Neural cell (in vitro differentiated cells): ENCODE data around the gene RFC4.

Experiments
- EP300 ChIP-seq: fragments of 450-650 bp; conservative IDR thresholded peaks from 2 replicates; pipeline ENCODE4 v1.6.1; 2014; ENCODE audit warnings: antibody characterized with exemption, mild to moderate bottlenecking, moderate library complexity; ENCODE audit not compliant: poor library complexity, severe bottlenecking
- EZH2 ChIP-seq: fragments of 200-600, 300-800 bp; shearing (Covaris generic), sonication (generic); IDR thresholded peaks from 2 replicates; pipeline ENCODE4 v1.6.1; 2014; ENCODE audit warnings: antibody characterized with exemption, low read length, borderline replicate concordance, mild to moderate bottlenecking; ENCODE audit not compliant: insufficient read depth, poor library complexity, severe bottlenecking
- MXI1 ChIP-seq: fragments of 450-650 bp; conservative IDR thresholded peaks from 2 replicates; pipeline ENCODE4 v1.6.1; 2014; ENCODE audit warnings: antibody characterized with exemption, mild to moderate bottlenecking; ENCODE audit not compliant: poor library complexity, severe bottlenecking
- POLR2AphosphoS5 ChIP-seq: IDR thresholded peaks from 2 replicates; pipeline ENCODE4 v1.6.1; 2012
- RAD21 ChIP-seq: fragments of 450-650 bp; conservative IDR thresholded peaks from 2 replicates; pipeline ENCODE4 v1.6.1; 2014; ENCODE audit warnings: antibody characterized with exemption, mild to moderate bottlenecking, moderate library complexity
- REST ChIP-seq: IDR thresholded peaks from 2 replicates; pipeline ENCODE4 v1.6.1; 2012; ENCODE audit warnings: borderline replicate concordance
- SMC3 ChIP-seq: fragments of 450-650 bp; conservative IDR thresholded peaks from 2 replicates; pipeline ENCODE4 v1.6.1; 2014; ENCODE audit warnings: antibody characterized with exemption, mild to moderate bottlenecking, moderate library complexity; ENCODE audit not compliant: poor library complexity
- TAF1 ChIP-seq: IDR thresholded peaks from 2 replicates; pipeline ENCODE4 v1.6.1; 2012; ENCODE audit warnings: low read depth
- TF ChIP-seq, protein P1 (sequence below): fragments of 450-650 bp; IDR thresholded peaks from 2 replicates; pipeline ENCODE4 v1.5.1; 2014; ENCODE audit warnings: antibody characterized with exemption, mild to moderate bottlenecking, moderate library complexity; ENCODE audit not compliant: poor library complexity, severe bottlenecking

DNA sequence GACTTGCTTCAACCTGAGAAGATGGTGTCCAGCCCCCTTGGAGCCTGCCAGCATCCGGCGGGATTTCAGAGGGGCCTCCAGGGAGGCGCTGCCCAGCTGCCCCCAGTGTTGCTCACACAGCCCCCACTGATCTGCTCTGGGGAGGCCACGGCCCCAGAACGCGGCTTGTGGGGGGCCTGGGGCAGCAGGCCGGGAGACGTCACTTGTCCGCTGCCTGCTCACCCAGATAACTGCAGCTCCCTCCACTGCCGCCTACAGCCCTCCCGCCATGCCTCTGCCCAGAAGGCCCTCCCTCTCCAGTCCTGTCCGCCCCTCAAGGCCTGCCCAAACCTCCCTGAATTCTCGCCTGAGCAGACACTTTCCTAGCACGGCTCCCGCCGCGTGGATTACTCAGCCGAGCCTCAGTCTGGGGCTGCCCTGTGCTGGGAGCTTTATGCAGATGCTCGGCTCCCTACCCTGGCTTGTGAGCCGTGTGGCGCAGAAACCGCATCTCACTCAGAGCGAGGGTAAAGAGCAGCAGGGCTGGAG lies 19.1 kb upstream of the RFC4 start:
- TF ChIP-seq, protein P1, sequence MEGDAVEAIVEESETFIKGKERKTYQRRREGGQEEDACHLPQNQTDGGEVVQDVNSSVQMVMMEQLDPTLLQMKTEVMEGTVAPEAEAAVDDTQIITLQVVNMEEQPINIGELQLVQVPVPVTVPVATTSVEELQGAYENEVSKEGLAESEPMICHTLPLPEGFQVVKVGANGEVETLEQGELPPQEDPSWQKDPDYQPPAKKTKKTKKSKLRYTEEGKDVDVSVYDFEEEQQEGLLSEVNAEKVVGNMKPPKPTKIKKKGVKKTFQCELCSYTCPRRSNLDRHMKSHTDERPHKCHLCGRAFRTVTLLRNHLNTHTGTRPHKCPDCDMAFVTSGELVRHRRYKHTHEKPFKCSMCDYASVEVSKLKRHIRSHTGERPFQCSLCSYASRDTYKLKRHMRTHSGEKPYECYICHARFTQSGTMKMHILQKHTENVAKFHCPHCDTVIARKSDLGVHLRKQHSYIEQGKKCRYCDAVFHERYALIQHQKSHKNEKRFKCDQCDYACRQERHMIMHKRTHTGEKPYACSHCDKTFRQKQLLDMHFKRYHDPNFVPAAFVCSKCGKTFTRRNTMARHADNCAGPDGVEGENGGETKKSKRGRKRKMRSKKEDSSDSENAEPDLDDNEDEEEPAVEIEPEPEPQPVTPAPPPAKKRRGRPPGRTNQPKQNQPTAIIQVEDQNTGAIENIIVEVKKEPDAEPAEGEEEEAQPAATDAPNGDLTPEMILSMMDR: no peak
- no peak for TF ChIP-seq RAD21
- TF ChIP-seq EZH2: no peak
- no peak for TF ChIP-seq SMC3
- no peak for TF ChIP-seq POLR2AphosphoS5
- TF ChIP-seq EP300: no peak
- no peak for TF ChIP-seq REST
- TF ChIP-seq MXI1: no peak
- TF ChIP-seq TAF1: no peak
